Thoracic aorta (tissue), 2 donors: Measurements from ENCODE around the gene SGPL1. TPM values are rescaled to one million over a fixed set of nuclear protein-coding genes. Genes with fewer than 3 reads are reported as not detected.
"Not testable (repeated sequence)": the region's sequence is repeated elsewhere in the genome, so short reads cannot be mapped to it uniquely, and the experiment has no call there.

Source experiments
- ATAC-seq: fragments of 150-250 bp; one replicate; pipeline ENCODE4 v1.8.0; 2017; ENCODE audit warnings: low read depth; ENCODE audit not compliant: insufficient number of reproducible peaks, low FRiP score
- DNase-seq: peaks from one replicate; pipeline ENCODE4 v3.0.0-alpha.2; 2020; ENCODE audit warnings: low spot score
- H3K27ac ChIP-seq, 2 donors: fragments of 200-600 bp; sonication (generic); 1 replicate in 1 of 2; 2 replicates in 1 of 2; pipeline ENCODE4 v1.5.1; 2016; ENCODE audit warnings: mild to moderate bottlenecking in 2 of 2, moderate library complexity in 2 of 2
- H3K27me3 ChIP-seq: fragments of 200-600 bp; sonication (generic); replicated peaks from 2 replicates; pipeline ENCODE4 v1.6.0; 2016; ENCODE audit warnings: mild to moderate bottlenecking; ENCODE audit not compliant: insufficient read depth
- H3K36me3 ChIP-seq: fragments of 200-600 bp; sonication (generic); one replicate; pipeline ENCODE4 v1.5.1; 2016
- H3K4me1 ChIP-seq, 2 donors: fragments of 200-600 bp; sonication (generic); 1 replicate in 1 of 2; 2 replicates in 1 of 2; pipeline versions ENCODE4 v1.5.1 to v1.6.0; 2016; ENCODE audit warnings: low read depth in 2 of 2, mild to moderate bottlenecking in 1 of 2; ENCODE audit not compliant: control insufficient read depth in 1 of 2
- H3K4me3 ChIP-seq: fragments of 200-600 bp; sonication (generic); 2 replicates; pipeline ENCODE4 v1.5.1; 2016; ENCODE audit warnings: mild to moderate bottlenecking
- H3K9me3 ChIP-seq: fragments of 200-600 bp; sonication (generic); 2 replicates; pipeline ENCODE4 v1.5.1; 2016
- CTCF ChIP-seq: fragments of 200-600 bp; sonication (generic); IDR thresholded peaks from one replicate; pipeline ENCODE4 v1.5.1; 2019; ENCODE audit warnings: antibody characterized with exemption
- total RNA-seq, 2 donors: library from RNA; depleted of rRNA; stranded (reverse); fragments of >200 nt; gene quantifications; one replicate each; pipeline versions ENCODE4 v1.1.0 to v1.2.3, GENCODE V29; 2016

SGPL1 gene
- total RNA-seq: 10 to 100 TPM; 15.0 to 26.0 TPM

- Histone ChIP-seq H3K9me3 (no peaks in the 10 kb centered on the region), H3K27me3 (no peaks in the 10 kb centered on the region), H3K4me1 (peaks cover 4 to 18% of the 10 kb centered on the region in 2 donors), H3K27ac (peak within 1 kb of the TSS; percentile 86 to 90), H3K36me3 (peaks cover 5% of the 10 kb centered on the region), H3K4me3 (peak within 1 kb of the TSS; percentile 85)
- peak; percentile 88 for ATAC-seq
- peak; percentile 53 for DNase-seq
- TF ChIP-seq CTCF: peak; percentile 95
Observed at GRCh38 chr10:70815504-70816219, at the start of gene SGPL1. SGPL1 (plus strand) TSS chr10:70815948; CDS start chr10:70816854, 906 bp downstream.

GRCh38 chr10:70768026-70768685 lies 47.6 kb upstream of the SGPL1 start:
- not testable (repeated sequence) for H3K27ac ChIP-seq, H3K4me3 ChIP-seq, H3K27me3 ChIP-seq, H3K9me3 ChIP-seq, H3K4me1 ChIP-seq, DNase-seq, ATAC-seq, H3K36me3 ChIP-seq

- no peaks in the 10 kb centered on the region for H3K27me3 ChIP-seq
- H3K27ac ChIP-seq: no peak overlapping the region
- no peaks in the 10 kb centered on the region for H3K36me3 ChIP-seq
- no peak for TF ChIP-seq CTCF
- H3K4me3 ChIP-seq: no peak overlapping the region
- DNase-seq (no peak), ATAC-seq (no peak)
- no peaks in the 10 kb centered on the region for H3K9me3 ChIP-seq
- no peaks in the 10 kb centered on the region for H3K4me1 ChIP-seq
Observed at GRCh38 chr10:70769121-70769520, 46.6 kb upstream of the SGPL1 start.

GRCh38 chr10:70770001-70770400 lies 45.7 kb upstream of the SGPL1 start:
- ATAC-seq (no peak), DNase-seq (no peak)
- Histone ChIP-seq H3K27ac (no peak overlapping the region), H3K36me3 (no peaks in the 10 kb centered on the region), H3K4me3 (no peak overlapping the region), H3K27me3 (no peaks in the 10 kb centered on the region), H3K9me3 (no peaks in the 10 kb centered on the region), H3K4me1 (no peaks in the 10 kb centered on the region)
- TF ChIP-seq CTCF: no peak

- not testable (repeated sequence) for H3K27me3 ChIP-seq, H3K27ac ChIP-seq, DNase-seq, H3K4me1 ChIP-seq, H3K9me3 ChIP-seq, H3K4me3 ChIP-seq, H3K36me3 ChIP-seq, ATAC-seq
Observed at GRCh38 chr10:70770516-70770915, 45.2 kb upstream of the SGPL1 start.

GRCh38 chr10:70771311-70772194 lies 44.2 kb upstream of the SGPL1 start:
- no peak for TF ChIP-seq CTCF
- Histone ChIP-seq H3K4me3 (no peak overlapping the region), H3K27ac (no peak overlapping the region), H3K4me1 (no peaks in the 10 kb centered on the region), H3K36me3 (no peaks in the 10 kb centered on the region), H3K9me3 (no peaks in the 10 kb centered on the region), H3K27me3 (no peaks in the 10 kb centered on the region)
- ATAC-seq (no peak), DNase-seq (no peak)
